ENCODE results near the gene TM9SF4.

TM9SF4 gene

GRCh38 chr20:32205843-32206759 is 96.6 kb downstream of the TM9SF4 start:
- DNase-seq (ENCODE audit: low read depth in 1 of 2, low spot score in 1 of 2) = no peak

- no peak for DNase-seq (ENCODE audit: low read depth in 1 of 2, low spot score in 1 of 2)
Measured at GRCh38 chr20:32206760-32207625, 97.5 kb downstream of the TM9SF4 start.

GRCh38 chr20:32207626-32208498 is 98.3 kb downstream of the TM9SF4 start, which contains the start of the genes PLAGL2 and POFUT1:
Gene PLAGL2 (minus strand): TSS chr20:32207743. CDS start chr20:32202178, 5,565 bp downstream.
Gene POFUT1 (plus strand): TSS chr20:32207880. CDS start chr20:32207942, 62 bp downstream.
- peak; percentile 83 to 90 for DNase-seq (ENCODE audit: low read depth in 1 of 2, low spot score in 1 of 2)

- no peak for DNase-seq (ENCODE audit: low read depth in 1 of 2, low spot score in 1 of 2)
Measured at GRCh38 chr20:32208499-32209154, 99.1 kb downstream of the TM9SF4 start.

- no peak for DNase-seq (ENCODE audit: low read depth in 1 of 2, low spot score in 1 of 2)
Measured at GRCh38 chr20:32209850-32210605, 100.5 kb downstream of the TM9SF4 start.

GRCh38 chr20:32213870-32214269 is 104.4 kb downstream of the TM9SF4 start:
- DNase-seq (ENCODE audit: low read depth in 1 of 2, low spot score in 1 of 2) = no peak

GRCh38 chr20:32215147-32215546 is 105.6 kb downstream of the TM9SF4 start:
- no peak for DNase-seq (ENCODE audit: low read depth in 1 of 2, low spot score in 1 of 2)

GRCh38 chr20:32215729-32216128 is 106.2 kb downstream of the TM9SF4 start:
- DNase-seq (ENCODE audit: low read depth in 1 of 2, low spot score in 1 of 2) = no peak

- DNase-seq (ENCODE audit: low read depth in 1 of 2, low spot score in 1 of 2) = no peak
Measured at GRCh38 chr20:32216179-32217142, 106.9 kb downstream of the TM9SF4 start.
